Germinal center (tissue), 1 donor: ENCODE measurements around the gene GFI1.
"Not testable (repeated sequence)": the region's sequence is repeated elsewhere in the genome, so short reads cannot be mapped to it uniquely, and the experiment has no call there.

Experiments
- DNase-seq: peaks from one replicate; pipeline ENCODE4 v3.0.0; 2012; ENCODE audit warnings: mixed read lengths, low spot score

GFI1 gene

DNA sequence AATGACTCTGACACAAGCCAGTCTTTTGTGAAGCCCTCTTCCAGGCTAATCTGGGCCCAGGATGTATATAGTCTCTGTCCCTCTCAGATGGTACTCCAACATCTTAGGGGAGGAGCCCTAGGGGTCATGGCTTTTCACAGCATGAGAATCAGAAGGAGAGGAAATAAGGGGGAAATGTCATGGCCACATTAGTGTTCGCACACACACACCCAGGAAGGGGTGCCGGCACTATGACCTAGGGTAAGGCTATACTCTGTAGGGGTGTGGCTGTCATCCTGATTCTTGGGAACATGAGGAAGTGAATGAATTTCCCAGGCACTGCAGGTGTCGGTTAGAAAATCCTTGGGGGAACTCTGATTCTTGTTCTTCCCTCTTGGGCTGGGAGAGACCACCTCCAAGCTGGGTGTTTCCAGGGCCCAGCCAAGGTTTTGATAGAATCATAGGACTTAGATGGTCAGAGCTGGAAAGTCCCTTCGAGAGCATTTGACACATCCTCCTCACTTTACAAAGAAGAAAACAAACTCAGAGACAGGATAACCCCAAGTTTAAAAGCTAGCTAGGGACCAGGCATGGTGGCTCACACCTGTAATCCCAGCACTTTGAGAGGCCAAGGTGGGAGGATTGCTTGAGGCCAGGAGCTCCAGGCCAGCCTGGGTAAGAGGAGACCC lies 22.0 kb downstream of the GFI1 start:
- no peak for DNase-seq

DNA sequence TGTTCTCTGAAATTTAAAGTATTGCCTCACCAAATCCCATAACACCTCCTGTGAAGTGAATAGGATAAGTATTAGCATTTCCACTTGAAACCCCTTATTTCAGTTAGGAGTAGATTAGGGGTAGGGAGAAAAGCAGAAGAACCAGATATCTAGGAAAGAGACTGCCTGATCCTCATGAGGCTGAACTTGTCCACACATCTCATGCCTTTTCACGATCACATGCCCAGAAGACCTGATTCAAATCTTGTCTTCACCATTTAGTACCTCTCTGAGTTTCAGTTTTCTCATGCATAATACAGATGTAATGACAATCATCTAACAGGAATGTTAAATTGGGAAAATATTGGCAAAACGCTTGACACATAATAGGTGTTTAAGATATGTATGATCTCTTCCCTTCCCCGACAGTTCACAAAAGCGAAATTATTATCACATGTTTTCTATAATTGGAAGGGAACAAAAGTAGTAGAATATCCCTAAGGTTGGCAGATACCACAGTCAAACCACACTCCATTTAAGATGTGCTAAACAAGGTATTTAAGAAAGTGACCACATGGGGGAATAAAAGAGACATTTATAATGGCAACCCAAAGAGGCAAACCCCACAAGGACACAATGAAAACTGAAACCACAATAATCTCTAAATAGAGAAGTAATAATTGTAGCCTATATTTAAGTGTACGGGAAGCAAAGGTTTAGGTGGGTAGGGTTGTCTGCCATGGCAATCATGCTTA lies 25.2 kb downstream of the GFI1 start:
- peak; percentile 39 for DNase-seq

DNA sequence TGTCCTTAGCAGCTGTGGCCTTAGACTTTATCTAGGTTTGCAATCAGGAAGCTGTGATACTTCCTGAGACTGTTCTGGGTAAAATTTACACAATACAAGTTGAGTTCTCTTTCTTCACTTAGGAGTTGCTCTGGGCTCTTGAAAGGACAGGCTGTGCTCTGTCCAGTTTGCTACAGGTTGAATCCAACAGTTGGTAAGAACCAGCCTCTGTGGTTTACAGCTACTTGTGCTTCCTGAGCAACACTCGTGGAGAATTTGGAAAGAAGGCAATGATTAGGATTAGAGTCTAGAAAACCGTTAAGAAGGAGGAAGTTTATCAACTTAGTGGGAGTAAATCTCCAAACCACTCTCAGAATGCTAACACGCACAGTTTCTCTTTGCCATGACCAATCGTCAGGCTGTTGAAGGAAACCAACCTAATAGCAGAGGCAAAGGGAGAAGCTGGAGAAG lies 26.8 kb downstream of the GFI1 start:
- no peak for DNase-seq

DNA sequence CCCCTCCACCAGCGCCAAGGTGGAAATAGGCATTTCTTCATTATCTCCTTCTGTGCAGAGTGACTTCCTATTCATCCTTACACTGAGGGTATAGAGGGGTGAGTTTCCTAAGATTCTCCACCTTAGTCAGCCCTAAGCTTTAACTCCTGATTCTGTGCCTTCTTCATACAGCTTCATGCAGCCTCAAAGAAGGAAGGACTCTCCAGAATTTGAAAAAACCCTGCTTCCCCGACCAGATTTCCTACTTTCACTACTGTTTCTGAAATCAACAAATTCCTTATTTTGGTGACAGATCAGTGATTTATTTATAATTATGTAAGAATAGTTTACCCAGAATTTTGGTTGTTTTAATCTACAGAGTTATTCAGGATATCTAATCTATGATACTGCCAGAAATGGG lies 28.6 kb downstream of the GFI1 start:
- no peak for DNase-seq

DNA sequence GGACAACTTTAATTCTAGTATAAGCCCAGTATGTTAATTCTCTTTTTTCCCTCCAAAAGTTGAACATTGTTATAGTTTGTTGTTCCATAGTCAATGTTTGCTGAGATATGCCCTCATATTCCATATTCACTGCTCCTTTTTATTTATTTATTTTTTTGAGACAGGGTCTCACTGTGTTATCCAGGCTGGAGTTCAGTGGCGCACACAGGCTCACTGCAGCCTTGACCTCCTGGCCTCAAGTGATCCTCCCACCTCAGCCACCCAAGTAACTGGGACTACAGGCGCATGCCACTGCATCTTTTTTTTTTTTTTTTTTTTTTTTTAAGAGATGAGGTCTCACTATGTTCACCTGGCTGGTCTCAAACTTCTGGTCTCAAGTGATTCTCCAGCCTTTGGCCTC lies 38.7 kb downstream of the GFI1 start:
- no peak for DNase-seq

DNA sequence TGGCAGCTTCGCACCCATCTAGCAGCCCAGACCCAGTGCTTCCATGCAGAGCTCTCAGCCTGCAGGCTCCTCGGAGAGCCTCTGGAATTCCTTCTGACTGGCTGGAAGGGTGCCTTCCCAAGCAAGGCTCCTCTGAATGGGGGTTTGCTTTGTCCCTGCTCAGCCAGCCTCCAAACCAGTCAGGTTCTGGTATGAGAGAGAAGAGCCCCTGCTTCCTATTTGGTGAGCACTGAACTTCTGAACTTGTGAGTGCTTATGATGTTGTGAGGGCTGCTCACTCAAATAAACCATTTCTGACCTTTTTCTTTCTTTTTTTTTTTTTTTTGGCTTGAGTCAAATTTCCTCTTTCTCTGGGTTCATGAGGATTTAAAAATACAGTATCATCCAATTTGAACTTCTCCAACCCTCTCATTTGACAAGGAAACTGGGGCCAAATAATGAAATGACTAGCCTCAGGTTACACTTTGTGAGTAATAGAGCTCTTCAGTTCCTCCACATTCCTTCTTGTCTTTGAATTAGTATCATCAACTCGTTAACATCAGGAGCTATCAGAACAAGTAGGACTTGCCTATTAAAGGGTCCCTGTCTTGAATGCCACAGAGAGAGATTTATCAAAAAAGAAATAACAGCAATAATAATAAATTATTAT lies 39.6 kb downstream of the GFI1 start:
- DNase-seq: no peak

DNA sequence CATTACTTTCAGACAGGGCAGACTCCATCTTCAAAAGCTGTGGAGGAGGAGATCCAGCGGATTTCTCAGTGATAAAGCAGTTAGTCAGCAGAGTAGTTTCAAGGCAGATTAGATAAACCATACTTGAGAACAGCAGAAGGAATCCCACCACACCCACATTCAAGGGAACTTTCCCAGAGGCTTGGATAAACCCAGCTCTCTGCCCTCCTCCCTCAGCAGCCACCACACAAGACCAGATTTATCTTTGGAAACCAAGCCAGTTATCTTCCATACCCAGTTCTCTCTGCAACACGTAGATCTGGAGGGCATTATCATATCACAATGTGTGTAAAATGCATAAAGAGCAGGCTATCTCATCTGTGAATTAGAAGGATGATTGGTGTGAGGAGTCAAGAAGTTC lies 40.2 kb downstream of the GFI1 start:
- DNase-seq: no peak

DNA sequence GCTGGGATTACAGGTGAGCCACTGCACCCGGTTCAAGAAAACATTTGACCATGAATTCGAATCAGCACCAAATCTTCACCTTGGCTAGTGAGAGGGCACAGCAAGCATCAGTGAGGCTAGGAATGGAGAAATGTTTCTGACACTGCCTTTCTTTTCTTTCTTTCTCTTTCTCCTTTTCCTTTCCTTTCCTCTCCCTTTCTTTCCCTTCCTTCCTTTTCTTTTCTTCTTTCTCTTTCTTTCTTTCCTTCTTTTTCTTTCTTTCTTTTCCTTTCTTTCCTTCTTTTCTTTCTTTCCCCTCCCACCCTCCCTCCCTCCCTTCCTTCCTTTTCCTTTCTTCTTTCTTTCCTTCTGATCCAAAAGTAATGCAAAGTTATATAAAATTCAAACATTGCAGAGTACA lies 40.9 kb downstream of the GFI1 start:
- no peak for DNase-seq

DNA sequence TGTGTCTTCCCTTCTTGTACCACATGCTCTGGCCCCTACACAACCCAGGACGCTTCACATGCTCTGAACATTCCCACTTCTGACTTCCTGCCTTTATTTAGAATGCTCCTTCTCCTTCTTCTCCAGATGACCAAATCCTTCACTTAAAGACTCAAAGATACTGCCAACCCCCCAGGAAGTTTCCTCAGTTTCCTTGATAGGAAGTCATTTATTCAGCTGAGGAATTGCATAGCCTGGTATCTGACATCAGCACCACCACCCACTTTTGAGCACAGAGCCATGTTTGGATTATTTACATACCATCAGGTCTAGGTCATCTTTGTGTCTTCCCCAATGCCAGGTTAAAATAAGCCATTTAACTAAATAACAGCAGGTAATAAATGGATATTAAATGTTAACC lies 42.4 kb downstream of the GFI1 start:
- DNase-seq: no peak

DNA sequence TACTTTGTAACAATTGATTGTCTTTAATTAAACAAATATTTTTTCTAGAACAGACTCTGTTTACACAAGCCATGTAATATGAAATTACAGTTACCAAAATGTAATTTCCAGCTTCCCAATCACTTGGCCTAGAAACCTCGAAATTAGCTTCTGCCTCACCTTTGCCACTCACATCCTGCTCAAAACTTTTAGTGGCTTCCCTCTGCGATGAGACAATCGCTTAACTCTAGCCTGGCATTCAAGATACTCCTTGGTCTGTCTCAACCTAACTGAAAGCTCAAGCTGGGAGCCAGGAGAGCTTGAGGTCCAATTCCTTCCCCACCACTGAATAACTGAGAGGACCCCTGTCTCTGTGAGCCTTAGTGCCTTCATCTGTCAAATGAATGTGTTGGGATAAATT lies 42.8 kb downstream of the GFI1 start:
- DNase-seq: no peak

DNA sequence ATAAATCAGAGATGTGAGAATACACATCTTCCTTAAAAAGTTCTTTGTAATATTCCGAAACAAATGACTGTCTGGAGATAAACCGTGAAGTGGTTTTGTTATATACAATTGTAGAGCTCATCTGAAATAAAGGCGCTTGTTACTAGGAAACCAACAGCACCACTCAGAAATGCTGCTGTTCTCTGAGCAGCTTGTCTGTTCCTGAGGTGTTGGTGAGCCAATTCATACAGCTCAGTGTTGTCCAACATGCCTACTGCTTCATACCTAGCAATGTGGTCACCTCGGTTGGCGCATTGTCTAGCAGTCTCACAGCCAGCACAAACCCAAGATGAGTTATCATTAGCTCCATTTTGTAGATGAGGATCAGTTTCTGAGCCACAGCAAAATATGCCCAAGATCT lies 44.4 kb downstream of the GFI1 start:
- DNase-seq: no peak

DNA sequence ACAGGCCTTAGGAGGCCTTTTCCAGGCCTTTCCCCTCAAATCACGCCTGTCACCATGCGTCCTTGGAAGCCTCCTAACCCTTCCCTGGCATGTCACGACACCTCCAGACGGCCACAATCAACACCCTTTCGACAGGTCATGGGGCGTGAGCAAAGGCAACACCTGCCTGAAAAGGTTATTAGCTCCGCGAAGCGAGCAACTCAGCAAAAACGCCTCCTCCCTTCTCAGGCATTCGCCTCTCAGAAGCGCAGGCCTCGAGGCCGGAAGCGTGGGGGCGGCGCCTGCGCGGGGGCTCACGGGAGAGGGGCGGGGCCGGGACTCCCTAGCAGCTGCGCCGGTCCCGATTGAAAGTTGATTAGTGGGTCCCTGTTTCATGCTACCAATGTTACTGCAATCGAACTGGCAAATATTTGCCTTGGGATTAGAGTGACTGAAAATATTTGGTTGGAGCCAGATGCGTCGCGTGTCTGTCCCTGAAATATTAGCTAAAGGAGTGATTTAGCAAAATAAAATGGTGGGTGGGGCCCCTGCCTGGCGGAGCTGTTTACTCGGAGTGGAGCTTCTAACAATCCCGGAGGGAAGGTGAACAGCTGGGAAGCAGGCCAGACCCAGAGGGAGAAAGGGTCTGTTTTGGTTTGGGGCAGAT lies 44.9 kb downstream of the GFI1 start:
- DNase-seq: no peak

DNA sequence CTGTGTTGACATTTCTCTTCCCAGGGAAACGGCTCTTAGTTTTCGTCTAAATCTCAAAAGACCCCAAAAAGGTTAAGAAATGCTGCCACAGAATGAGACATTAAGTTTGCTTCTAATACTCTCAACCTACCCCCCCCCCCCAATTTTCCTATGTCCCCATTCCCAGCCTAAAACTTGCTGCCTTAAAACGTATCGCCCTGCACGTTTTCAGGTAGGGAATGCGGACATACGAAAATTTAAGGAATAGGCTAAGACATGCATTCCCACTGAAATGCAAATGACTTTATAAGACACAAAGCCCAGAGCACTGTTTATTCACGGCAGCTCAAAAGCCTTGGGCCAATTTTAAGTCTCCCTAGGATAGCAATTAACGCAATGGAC lies 45.4 kb downstream of the GFI1 start:
- no peak for DNase-seq

DNA sequence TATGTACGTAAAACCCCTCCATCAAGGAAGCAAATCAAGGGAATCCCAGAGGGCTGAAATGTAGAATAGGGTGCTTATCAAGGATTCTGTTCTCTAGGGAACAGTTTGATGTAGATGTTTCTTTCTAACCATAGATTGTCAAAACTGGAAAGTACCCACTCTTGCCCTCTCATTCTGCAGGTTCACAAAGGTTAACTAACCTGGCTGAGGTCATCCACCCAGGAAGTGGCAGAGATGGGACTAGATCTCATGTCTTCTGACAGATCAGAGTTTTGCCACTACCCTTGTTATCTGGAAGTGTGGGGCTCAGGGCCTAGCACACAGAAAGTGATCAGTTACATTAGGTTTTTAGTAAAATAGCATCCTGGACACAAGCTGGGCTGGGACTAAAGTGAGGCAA lies 47.4 kb downstream of the GFI1 start:
- DNase-seq: no peak

DNA sequence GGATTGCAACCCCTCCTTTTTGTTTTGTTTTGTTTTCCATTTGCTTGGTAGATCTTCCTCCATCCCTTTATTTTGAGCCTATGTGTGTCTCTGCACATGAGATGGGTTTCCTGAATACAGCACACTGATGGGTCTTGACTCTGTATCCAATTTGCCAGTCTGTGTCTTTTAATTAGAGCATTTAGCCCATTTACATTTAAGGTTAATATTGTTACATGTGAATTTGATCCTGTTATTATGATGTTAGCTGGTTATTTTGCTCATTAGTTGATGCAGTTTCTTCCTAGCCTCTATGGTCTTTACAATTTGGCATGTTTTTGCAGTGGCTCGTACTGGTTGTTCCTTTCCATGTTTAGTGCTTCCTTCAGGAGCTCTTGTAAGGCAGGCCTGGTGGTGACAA lies 52.2 kb downstream of the GFI1 start:
- not testable (repeated sequence) for DNase-seq

DNA sequence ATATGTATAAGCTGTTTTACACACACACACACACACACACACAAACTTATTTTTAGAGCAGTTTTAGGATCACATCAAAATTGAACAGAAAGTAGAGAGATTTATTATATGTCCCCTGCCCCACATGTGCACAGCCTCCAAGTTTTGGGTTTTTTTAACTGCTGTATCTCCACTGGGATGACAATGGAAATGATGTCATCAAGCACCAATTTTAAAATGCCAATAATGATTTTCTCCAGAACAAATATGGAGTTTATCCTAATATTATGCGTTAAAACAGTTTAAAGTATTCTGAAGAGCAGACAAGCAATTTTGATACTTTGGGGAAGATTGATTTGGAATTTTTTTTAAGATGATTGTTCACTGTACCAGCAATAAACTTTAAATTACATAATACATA lies 56.7 kb downstream of the GFI1 start:
- DNase-seq: no peak

DNA sequence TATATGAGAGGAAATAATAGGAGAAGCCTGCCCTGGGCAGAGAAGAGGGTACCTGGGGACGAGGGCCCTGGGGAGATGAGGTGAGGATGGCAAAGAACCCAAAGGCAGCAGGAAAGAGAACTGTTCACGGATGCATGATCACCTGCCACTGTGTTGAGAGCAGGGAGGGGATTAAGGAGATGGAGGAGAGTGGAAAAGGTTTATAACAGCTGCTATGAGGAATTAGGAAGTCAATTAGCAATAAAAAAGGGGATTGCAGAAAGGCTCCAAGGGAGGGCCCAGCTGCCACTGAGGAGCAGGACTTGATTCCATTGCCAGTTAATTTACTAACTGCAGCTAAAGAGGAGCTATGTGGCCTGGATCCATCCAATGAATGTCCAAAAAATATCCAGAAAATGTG lies 61.1 kb downstream of the GFI1 start:
- DNase-seq: no peak
